ENCODE measurements around the gene IQSEC1.

GRCh38 chr3:13122081-13123012 lies 49.1 kb upstream of the IQSEC1 start:
- TF ChIP-seq, protein P1, sequence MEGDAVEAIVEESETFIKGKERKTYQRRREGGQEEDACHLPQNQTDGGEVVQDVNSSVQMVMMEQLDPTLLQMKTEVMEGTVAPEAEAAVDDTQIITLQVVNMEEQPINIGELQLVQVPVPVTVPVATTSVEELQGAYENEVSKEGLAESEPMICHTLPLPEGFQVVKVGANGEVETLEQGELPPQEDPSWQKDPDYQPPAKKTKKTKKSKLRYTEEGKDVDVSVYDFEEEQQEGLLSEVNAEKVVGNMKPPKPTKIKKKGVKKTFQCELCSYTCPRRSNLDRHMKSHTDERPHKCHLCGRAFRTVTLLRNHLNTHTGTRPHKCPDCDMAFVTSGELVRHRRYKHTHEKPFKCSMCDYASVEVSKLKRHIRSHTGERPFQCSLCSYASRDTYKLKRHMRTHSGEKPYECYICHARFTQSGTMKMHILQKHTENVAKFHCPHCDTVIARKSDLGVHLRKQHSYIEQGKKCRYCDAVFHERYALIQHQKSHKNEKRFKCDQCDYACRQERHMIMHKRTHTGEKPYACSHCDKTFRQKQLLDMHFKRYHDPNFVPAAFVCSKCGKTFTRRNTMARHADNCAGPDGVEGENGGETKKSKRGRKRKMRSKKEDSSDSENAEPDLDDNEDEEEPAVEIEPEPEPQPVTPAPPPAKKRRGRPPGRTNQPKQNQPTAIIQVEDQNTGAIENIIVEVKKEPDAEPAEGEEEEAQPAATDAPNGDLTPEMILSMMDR (conservative IDR thresholded peaks at IDR 0.05 in 1 of 2, IDR thresholded peaks at IDR 0.05 in 1 of 2; ENCODE audit: low read depth in 1 of 2, low read length in 2 of 2) = no peak
- TF ChIP-seq EZH2 (IDR thresholded peaks at IDR 0.05; ENCODE audit: low read length, missing control alignments) = no peak
